Adrenal gland (tissue), 19 donors: Measurements from ENCODE around the gene ERBB2. TPM values are rescaled to one million over a fixed set of nuclear protein-coding genes. Genes with fewer than 3 reads are reported as not detected.

ENCODE experiments used
- DNase-seq, 7 donors: peaks; one replicate each; pipeline ENCODE4 v3.0.0-alpha.2; 2019 to 2020
- H3K27ac ChIP-seq, 5 donors: fragments of 200-600 bp; sonication (generic) in 4 of 5; 1 replicate in 3 of 5; 2 replicates in 2 of 5; pipeline versions ENCODE4 v1.5.1 to v1.8.0; 2016 to 2020; ENCODE audit warnings: mild to moderate bottlenecking in 1 of 5
- H3K27me3 ChIP-seq: fragments of 200-600 bp; 2 replicates; pipeline ENCODE4 v1.8.0; 2021
- H3K36me3 ChIP-seq, 2 donors: fragments of 200-600 bp; replicated peaks in 1 of 2; 1 replicate in 1 of 2; 2 replicates in 1 of 2; pipeline versions ENCODE4 v1.5.1 to v1.8.0; 2018 to 2022
- H3K4me1 ChIP-seq, 2 donors: fragments of 200-600 bp; replicated peaks in 1 of 2; 1 replicate in 1 of 2; 2 replicates in 1 of 2; pipeline versions ENCODE4 v1.5.1 to v1.8.0; 2018 to 2021
- H3K4me3 ChIP-seq, 4 donors: fragments of 200-600 bp; sonication (generic) in 3 of 4; one replicate each; pipeline ENCODE4 v1.5.1; 2016 to 2018
- H3K9me3 ChIP-seq, 3 donors: fragments of 200-600 bp; sonication (generic) in 1 of 3; replicated peaks in 1 of 3; 1 replicate in 2 of 3; 2 replicates in 1 of 3; pipeline versions ENCODE4 v1.5.1 to v1.8.0; 2016 to 2021
- POLR2A ChIP-seq, 2 donors: fragments of 450-650 bp; IDR thresholded peaks; one replicate each; pipeline ENCODE4 v1.6.1; 2017; ENCODE audit warnings: antibody characterized with exemption in 2 of 2, mild to moderate bottlenecking in 2 of 2, moderate library complexity in 1 of 2
- WGBS, 4 donors: extraction: QIAGEN DNeasy Blood & Tissue Kit in 2 of 4; methylation state at CpG; one replicate each; pipeline versions ENCODE4 v1.1.5 to v1.1.7; 2013 to 2017; 5-methylcytosine and 5-hydroxymethylcytosine counted together
- intact Hi-C, 2 donors: fragments of 100-400 bp; cut with DNase I; formaldehyde crosslinking; loops; one replicate each; pipeline versions ENCODE4 v1.14.1 to v1.15.0; 2022 to 2023
- long read RNA-seq, 10 donors: library from polyadenylated mRNA in 3 of 10; unstranded in 2 of 10; stranded (forward) in 1 of 10; transcript quantifications; one replicate each; pipeline ENCODE4 v2.0.0 and lab custom pipeline, GENCODE V29; 2021 to 2026
- polyA plus RNA-seq, 3 donors: library from polyadenylated mRNA; stranded (reverse); fragments of 200-250 nt in 2 of 3; fragments of 350-450 nt in 1 of 3; fragmentation: Illumina TruSeq in 1 of 3; extraction: RNeasy Lipid Tissue Mini Kit (QIAGEN cat#74804) in 1 of 3; gene quantifications; one replicate each; pipeline ENCODE4 v1.2.3, GENCODE V29; 2013 to 2014
- total RNA-seq, 9 donors: library from RNA; depleted of rRNA in 4 of 9; stranded (reverse); fragments of >200 nt in 4 of 9; fragments of 120-200 nt in 1 of 9; fragmentation: NEBNext Ultra II Directional in 1 of 9; extraction: Animal tissue kit (Norgen Biotek cat#: 25700) in 1 of 9; gene quantifications; one replicate each; pipeline versions ENCODE4 v1.1.0 to v1.2.4, GENCODE V29; 2013 to 2023
- TF ChIP-seq, protein P1 (sequence below), 6 experiments: fragments of 450-650 bp in 4 of 6; fragments of 200-600 bp in 2 of 6; sonication (generic) in 1 of 6; IDR thresholded peaks; 1 replicate in 5 of 6; 2 replicates in 1 of 6; pipeline versions ENCODE4 v1.5.1 to v1.8.0; 2016 to 2021; ENCODE audit warnings: antibody characterized with exemption in 6 of 6, mild to moderate bottlenecking in 2 of 6, moderate library complexity in 1 of 6
- donor health status: healthy with polysubstance abuse.
- donor health status: Bipolar disorder and iron deficiency.
- donor health status: DM: yes; HTN: yes; CAD: no.
- donor health status: DM: no; HTN: no; CAD: no.
- donor health status: DM: no; HTN: no; CAD: no.
- donor health status: DM: yes; HTN: yes; CAD: no.

ERBB2 gene
- 10 to 100 TPM in 6 of 9 donors, 1 to 10 TPM in 3; 7.4 to 16.9 (median 12.1) TPM for total RNA-seq
- 10 to 100 TPM in 1 of 3 donors, 1 to 10 TPM in 2; 4.8 to 12.3 (median 8.3) TPM for polyA plus RNA-seq
- long read RNA-seq, donor 1, partial matches to known transcripts = 26 of 106 reads
- long read RNA-seq, donor 1, other reads (novel, unspliced or antisense) = 80 of 106 reads
- long read RNA-seq, donor 2 = 0 reads
- long read RNA-seq, donor 3 = 0 reads
- long read RNA-seq, donor 4 = 0 reads
- long read RNA-seq, donor 5, full-length matches to known transcripts = 7 of 16 reads
- long read RNA-seq, donor 5, partial matches to known transcripts = 5 of 16 reads
- long read RNA-seq, donor 5, other reads (novel, unspliced or antisense) = 4 of 16 reads
- long read RNA-seq, donor 6, partial matches to known transcripts = 1 of 3 reads
- long read RNA-seq, donor 6, other reads (novel, unspliced or antisense) = 2 of 3 reads
- long read RNA-seq, donor 7 = 0 reads
- long read RNA-seq, donor 8, full-length matches to known transcripts = 1 of 1 reads
- long read RNA-seq, donor 8, partial matches to known transcripts = 0 of 1 reads
- long read RNA-seq, donor 8, other reads (novel, unspliced or antisense) = 0 of 1 reads
- long read RNA-seq, donor 9 = 0 reads
- long read RNA-seq, donor 10, partial matches to known transcripts = 0 of 63 reads
- long read RNA-seq, donor 10, other reads (novel, unspliced or antisense) = 63 of 63 reads

- DNase-seq = peak in 4 of 7 donors; percentile 29 to 45 (median 34)
- H3K9me3 ChIP-seq = no peaks in the 10 kb centered on the region
- 7 to 15% (median 10%) methylated on average over 10 to 20 of the region's 20 CpGs for WGBS, 4 donors
- H3K27me3 ChIP-seq = peaks cover 16% of the 10 kb centered on the region
- TF ChIP-seq POLR2A (IDR thresholded peaks at IDR 0.05) = no peak
- intact Hi-C loops = no loop called here
- peak within 1 kb of the TSS in 2 of 4 donors; percentile 16 to 62 for H3K4me3 ChIP-seq
- peak within 1 kb of the TSS in 2 of 5 donors; percentile 41 to 73 for H3K27ac ChIP-seq
- no peaks in the 10 kb centered on the region for H3K36me3 ChIP-seq
- no peaks in the 10 kb centered on the region for H3K4me1 ChIP-seq
Observed at GRCh38 chr17:39699818-39700147, at the start of gene ERBB2. Gene ERBB2, plus strand, starts transcription at chr17:39700064. Its CDS starts 175 bp downstream, at chr17:39700239.

DNA sequence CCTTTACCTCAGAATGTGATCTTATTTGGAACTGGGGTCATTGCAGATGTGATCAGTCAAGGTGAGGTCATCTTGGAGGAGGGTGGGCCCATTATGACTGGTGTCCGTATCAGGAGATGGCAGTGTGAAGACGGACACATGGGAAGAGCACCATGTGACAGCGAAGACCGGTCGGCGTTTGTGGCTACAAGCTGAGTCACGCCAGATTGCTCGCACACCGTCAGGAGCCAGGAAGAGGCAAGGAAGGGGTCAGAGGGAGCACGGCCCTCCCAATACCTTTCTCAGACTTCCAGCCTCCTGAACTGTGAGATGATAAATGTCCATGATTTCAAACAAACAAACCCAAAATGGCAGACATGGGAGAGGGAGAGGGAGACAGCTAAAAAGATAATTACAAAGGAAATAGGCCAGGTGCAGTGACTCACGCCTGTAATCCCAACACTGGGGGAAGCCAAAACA is 49.7 kb upstream of the ERBB2 start:
- TF ChIP-seq POLR2A (IDR thresholded peaks at IDR 0.05) = no peak
- TF ChIP-seq, protein P1, sequence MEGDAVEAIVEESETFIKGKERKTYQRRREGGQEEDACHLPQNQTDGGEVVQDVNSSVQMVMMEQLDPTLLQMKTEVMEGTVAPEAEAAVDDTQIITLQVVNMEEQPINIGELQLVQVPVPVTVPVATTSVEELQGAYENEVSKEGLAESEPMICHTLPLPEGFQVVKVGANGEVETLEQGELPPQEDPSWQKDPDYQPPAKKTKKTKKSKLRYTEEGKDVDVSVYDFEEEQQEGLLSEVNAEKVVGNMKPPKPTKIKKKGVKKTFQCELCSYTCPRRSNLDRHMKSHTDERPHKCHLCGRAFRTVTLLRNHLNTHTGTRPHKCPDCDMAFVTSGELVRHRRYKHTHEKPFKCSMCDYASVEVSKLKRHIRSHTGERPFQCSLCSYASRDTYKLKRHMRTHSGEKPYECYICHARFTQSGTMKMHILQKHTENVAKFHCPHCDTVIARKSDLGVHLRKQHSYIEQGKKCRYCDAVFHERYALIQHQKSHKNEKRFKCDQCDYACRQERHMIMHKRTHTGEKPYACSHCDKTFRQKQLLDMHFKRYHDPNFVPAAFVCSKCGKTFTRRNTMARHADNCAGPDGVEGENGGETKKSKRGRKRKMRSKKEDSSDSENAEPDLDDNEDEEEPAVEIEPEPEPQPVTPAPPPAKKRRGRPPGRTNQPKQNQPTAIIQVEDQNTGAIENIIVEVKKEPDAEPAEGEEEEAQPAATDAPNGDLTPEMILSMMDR (IDR thresholded peaks at IDR 0.05) = no peak
- WGBS, 4 donors = 82 to 94% (median 85%) methylated on average over 7 to 11 of the region's 11 CpGs
- Histone ChIP-seq H3K27ac (peak overlapping the region in 1 of 5 donors; percentile 21), H3K36me3 (no peaks in the 10 kb centered on the region), H3K27me3 (no peaks in the 10 kb centered on the region), H3K9me3 (no peaks in the 10 kb centered on the region), H3K4me1 (peaks cover 0 to 30% of the 10 kb centered on the region in 2 donors), H3K4me3 (no peak overlapping the region)
- intact Hi-C loops = no loop called here
- no peak for DNase-seq

DNA sequence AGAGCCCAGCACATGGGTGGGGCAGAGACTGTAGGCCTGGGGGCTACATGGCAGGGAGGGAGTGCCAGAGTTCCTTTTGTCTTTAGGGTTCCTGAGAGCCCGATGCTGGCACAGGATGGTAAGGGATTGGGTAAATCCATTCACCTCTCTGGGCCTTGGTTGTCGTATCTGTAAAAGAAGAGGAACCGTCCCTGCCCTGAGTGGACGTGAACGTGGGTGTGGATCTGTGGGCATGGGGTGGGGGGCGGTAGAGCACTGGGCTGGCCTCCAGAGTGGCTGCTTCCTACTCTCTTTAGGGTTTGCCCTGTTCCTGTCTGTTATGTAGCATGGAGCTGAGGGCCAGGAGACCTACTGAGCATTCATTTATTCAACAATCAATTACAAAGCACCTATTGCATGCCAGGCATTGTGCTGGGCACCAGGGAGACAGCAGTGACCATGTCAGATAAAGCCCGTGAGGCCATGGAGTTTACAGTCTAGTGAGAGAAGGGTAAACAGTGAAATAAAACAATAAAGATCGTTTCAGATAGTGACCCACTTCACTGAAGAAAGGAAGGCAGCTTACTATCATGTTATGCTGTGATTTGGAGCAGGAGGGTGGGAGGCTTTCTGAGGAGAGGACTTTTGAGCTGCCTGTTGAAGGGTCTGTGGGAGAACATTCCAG is 47.8 kb upstream of the ERBB2 start:
- DNase-seq = no peak
- no peak overlapping the region for H3K4me3 ChIP-seq
- H3K36me3 ChIP-seq = no peaks in the 10 kb centered on the region
- WGBS, 4 donors = 53 to 75% (median 68%) methylated on average over 6 to 8 of the region's 8 CpGs
- H3K27me3 ChIP-seq = no peaks in the 10 kb centered on the region
- peaks cover 0 to 30% of the 10 kb centered on the region in 2 donors for H3K4me1 ChIP-seq
- TF ChIP-seq, protein P1 (IDR thresholded peaks at IDR 0.05) = no peak
- no peak for TF ChIP-seq POLR2A (IDR thresholded peaks at IDR 0.05)
- H3K27ac ChIP-seq = peak overlapping the region in 1 of 5 donors; percentile 47
- H3K9me3 ChIP-seq = no peaks in the 10 kb centered on the region
- intact Hi-C loops = no loop called here

GRCh38 chr17:39652587-39653315 is 47.1 kb upstream of the ERBB2 start:
- TF ChIP-seq POLR2A (IDR thresholded peaks at IDR 0.05) = no peak
- TF ChIP-seq, protein P1 (IDR thresholded peaks at IDR 0.05) = no peak
- peaks cover 0 to 2% of the 10 kb centered on the region in 2 donors for H3K36me3 ChIP-seq
- no peaks in the 10 kb centered on the region for H3K27me3 ChIP-seq
- 72 to 86% (median 78%) methylated on average over 6 to 7 of the region's 7 CpGs for WGBS, 4 donors
- no peak for DNase-seq
- H3K27ac ChIP-seq = peak overlapping the region in 2 of 5 donors; percentile 10 to 47
- no peaks in the 10 kb centered on the region for H3K9me3 ChIP-seq
- peaks cover 0 to 33% of the 10 kb centered on the region in 2 donors for H3K4me1 ChIP-seq
- intact Hi-C loops = no loop called here
- H3K4me3 ChIP-seq = no peak overlapping the region
